Activated CD4-positive, alpha-beta T cell treated with anti-CD3 and anti-CD28 coated beads, Interleukin-2, amount 50 U/mL, for 48 hours (primary cell): ENCODE measurements around the gene STAB2.

Experiments
- DNase-seq, 2 experiments: peaks; one replicate each; pipeline ENCODE4 v3.0.0-alpha.2; 2020

Gene STAB2

GRCh38 chr12:103814436-103814835 lies 227.4 kb downstream of the STAB2 start:
- DNase-seq: no peak
